B cell (primary cell): ENCODE results near the gene CSF1. TPM values are rescaled to one million over a fixed set of nuclear protein-coding genes. Genes with fewer than 3 reads are reported as not detected.

ENCODE experiments used
- ATAC-seq: fragments of 200-7000 bp; cut with Tn5 transposase; one replicate; pipeline ENCODE4 v1.10.0; 2021; ENCODE audit warnings: low read depth, mild to moderate bottlenecking, moderate number of reproducible peaks, moderate library complexity
- CTCF ChIA-PET: fragments of 350-600 bp; sonication (Branson Sonifier 250); formaldehyde crosslinking; loops from one replicate; lab custom pipeline; 2021; ENCODE audit warnings: antibody characterized with exemption, inconsistent platforms; lab: Charles Lee
- POLR2A ChIA-PET: fragments of 350-600 bp; sonication (Branson Sonifier 250); formaldehyde crosslinking; loops from one replicate; lab custom pipeline; 2021; ENCODE audit warnings: antibody characterized with exemption; lab: Charles Lee
- DNase-seq: peaks from one replicate; pipeline ENCODE4 v3.0.0; 2013
- H2AFZ ChIP-seq: 2 replicates; pipeline ENCODE4 v1.6.1; 2012; ENCODE audit warnings: mild to moderate bottlenecking, low read depth, low read length; ENCODE audit not compliant: insufficient read depth, poor library complexity, severe bottlenecking
- H3K27ac ChIP-seq, 2 donors: 1 replicate in 1 of 2; 2 replicates in 1 of 2; pipeline ENCODE4 v1.5.1; 2012 to 2013; ENCODE audit warnings: low read length in 2 of 2, mild to moderate bottlenecking in 2 of 2, moderate library complexity in 1 of 2
- H3K27me3 ChIP-seq, 4 experiments: fragments of 200-600 bp in 1 of 4; sonication (generic) in 1 of 4; replicated peaks in 1 of 4; 1 replicate in 2 of 4; 2 replicates in 2 of 4; pipeline versions ENCODE4 v1.6.1 to v1.7.0; 2013 to 2016; ENCODE audit warnings: low read length in 3 of 4, mild to moderate bottlenecking in 2 of 4, mixed read lengths in 1 of 4, moderate library complexity in 1 of 4; ENCODE audit not compliant: insufficient read depth in 4 of 4, control insufficient read depth in 3 of 4; ENCODE audit errors: control extremely low read depth in 1 of 4
- H3K36me3 ChIP-seq, 2 experiments: replicated peaks in 1 of 2; 1 replicate in 1 of 2; 2 replicates in 1 of 2; pipeline versions ENCODE4 v1.6.1 to v1.7.1; 2013; ENCODE audit warnings: low read length in 1 of 2; ENCODE audit not compliant: insufficient read depth in 2 of 2, control insufficient read depth in 1 of 2; ENCODE audit errors: control extremely low read depth in 1 of 2, extremely low read depth in 1 of 2
- H3K4me1 ChIP-seq, 2 donors: fragments of 200-600 bp in 1 of 2; sonication (generic) in 1 of 2; 1 replicate in 1 of 2; 2 replicates in 1 of 2; pipeline versions ENCODE4 v1.5.1 to v1.6.1; 2013 to 2017; ENCODE audit warnings: low read length in 2 of 2; ENCODE audit not compliant: control insufficient read depth in 2 of 2, insufficient read depth in 2 of 2
- H3K4me2 ChIP-seq: replicated peaks from 2 replicates; pipeline ENCODE3; 2012; ENCODE audit warnings: mild to moderate bottlenecking, low read depth, low read length; ENCODE audit not compliant: poor library complexity, severe bottlenecking
- H3K4me3 ChIP-seq, 5 experiments: fragments of 200-600 bp in 1 of 5; sonication (generic) in 1 of 5; 1 replicate in 3 of 5; 2 replicates in 2 of 5; pipeline versions ENCODE4 v1.5.1 to v1.7.0; 2011 to 2016; ENCODE audit warnings: low read length in 4 of 5, mild to moderate bottlenecking in 4 of 5, low read depth in 2 of 5, control low read depth in 1 of 5, moderate library complexity in 1 of 5; ENCODE audit not compliant: insufficient read depth in 1 of 5; ENCODE audit errors: control extremely low read depth in 1 of 5, extremely low read depth in 1 of 5
- H3K79me2 ChIP-seq: fragments of 200-600 bp; sonication (generic); one replicate; pipeline ENCODE4 v1.6.0; 2016; ENCODE audit warnings: low read length; ENCODE audit not compliant: control insufficient read depth, insufficient read depth
- H3K9ac ChIP-seq: fragments of 200-600 bp; sonication (generic); 2 replicates; pipeline ENCODE4 v1.6.1; 2017; ENCODE audit warnings: mild to moderate bottlenecking, low read length, moderate library complexity
- H3K9me3 ChIP-seq, 3 donors: one replicate each; pipeline versions ENCODE4 v1.6.1 to v1.7.1; 2013; ENCODE audit warnings: low read length in 2 of 3; ENCODE audit not compliant: control insufficient read depth in 2 of 3, insufficient read depth in 1 of 3; ENCODE audit errors: control extremely low read depth in 1 of 3
- H4K20me1 ChIP-seq: 2 replicates; pipeline ENCODE4 v1.6.0; 2012; ENCODE audit warnings: mild to moderate bottlenecking, low read length; ENCODE audit not compliant: insufficient read depth, control insufficient read depth, poor library complexity, severe bottlenecking
- H3K27ac Mint-ChIP-seq: one replicate; pipeline ENCODE4 v1.8.0; 2021; ENCODE audit warnings: mixed read lengths
- H3K27me3 Mint-ChIP-seq: one replicate; pipeline ENCODE4 v1.8.0; 2021; ENCODE audit warnings: mixed read lengths
- H3K4me1 Mint-ChIP-seq: one replicate; pipeline ENCODE4 v1.8.0; 2021; ENCODE audit warnings: mixed read lengths
- H3K4me3 Mint-ChIP-seq: one replicate; pipeline ENCODE4 v1.8.0; 2021; ENCODE audit warnings: mixed read lengths
- H3K9me3 Mint-ChIP-seq: one replicate; pipeline ENCODE4 v1.8.0; 2022; ENCODE audit warnings: mixed read lengths; ENCODE audit not compliant: insufficient read depth
- EZH2 ChIP-seq: IDR thresholded peaks from 2 replicates; pipeline ENCODE4 v1.6.1; 2012; ENCODE audit warnings: borderline replicate concordance, low read depth, mild to moderate bottlenecking, moderate library complexity, low read length; ENCODE audit not compliant: insufficient read depth, poor library complexity, severe bottlenecking
- WGBS: methylation state at CpG from one replicate; pipeline ENCODE4 v1.1.5; 2013; ENCODE audit warnings: missing lambda C conversion rate; ENCODE audit not compliant: insufficient coverage; 5-methylcytosine and 5-hydroxymethylcytosine counted together
- intact Hi-C: fragments of 100-400 bp; cut with micrococcal nuclease; formaldehyde crosslinking; loops from one replicate; pipeline ENCODE4 v1.10.0; 2022
- polyA plus RNA-seq: library from polyadenylated mRNA; depleted of rRNA; stranded (reverse); fragments of >200 nt; gene quantifications from 2 replicates; pipeline ENCODE4 v1.2.3, GENCODE V29; 2012
- total RNA-seq, 2 donors: library from RNA; stranded (reverse); fragments of 120-200 nt in 1 of 2; gene quantifications; 1 replicate in 1 of 2; 2 replicates in 1 of 2; pipeline versions ENCODE4 v1.2.3 to v1.2.4, GENCODE V29; 2013 to 2022
- TF ChIP-seq, protein P1 (sequence below): fragments of 200-600 bp; IDR thresholded peaks from one replicate; pipeline ENCODE4 v1.8.0; 2022; ENCODE audit warnings: antibody characterized with exemption, mild to moderate bottlenecking

Gene CSF1
- total and polyA plus RNA-seq, 2 donors (not counting 1 experiment from before 2014, with no cell fraction given) = 0.55 to 4.2 TPM

- no peak for TF ChIP-seq EZH2
- TF ChIP-seq, protein P1, sequence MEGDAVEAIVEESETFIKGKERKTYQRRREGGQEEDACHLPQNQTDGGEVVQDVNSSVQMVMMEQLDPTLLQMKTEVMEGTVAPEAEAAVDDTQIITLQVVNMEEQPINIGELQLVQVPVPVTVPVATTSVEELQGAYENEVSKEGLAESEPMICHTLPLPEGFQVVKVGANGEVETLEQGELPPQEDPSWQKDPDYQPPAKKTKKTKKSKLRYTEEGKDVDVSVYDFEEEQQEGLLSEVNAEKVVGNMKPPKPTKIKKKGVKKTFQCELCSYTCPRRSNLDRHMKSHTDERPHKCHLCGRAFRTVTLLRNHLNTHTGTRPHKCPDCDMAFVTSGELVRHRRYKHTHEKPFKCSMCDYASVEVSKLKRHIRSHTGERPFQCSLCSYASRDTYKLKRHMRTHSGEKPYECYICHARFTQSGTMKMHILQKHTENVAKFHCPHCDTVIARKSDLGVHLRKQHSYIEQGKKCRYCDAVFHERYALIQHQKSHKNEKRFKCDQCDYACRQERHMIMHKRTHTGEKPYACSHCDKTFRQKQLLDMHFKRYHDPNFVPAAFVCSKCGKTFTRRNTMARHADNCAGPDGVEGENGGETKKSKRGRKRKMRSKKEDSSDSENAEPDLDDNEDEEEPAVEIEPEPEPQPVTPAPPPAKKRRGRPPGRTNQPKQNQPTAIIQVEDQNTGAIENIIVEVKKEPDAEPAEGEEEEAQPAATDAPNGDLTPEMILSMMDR = no peak
- Histone ChIP-seq H3K9ac (no peak overlapping the region), H3K4me1 (peaks cover 17 to 19% of the 10 kb centered on the region in 2 donors), H4K20me1 (no peaks in the 10 kb centered on the region), H3K4me2 (no peak overlapping the region), H3K9me3 (peaks cover 0 to 6% (median 0%) of the 10 kb centered on the region in 3 donors), H3K27me3 (peaks cover 0 to 36% (median 2%) of the 10 kb centered on the region in 4 experiments), H3K27ac (no peak overlapping the region), H2AFZ (no peak overlapping the region), H3K36me3 (no peaks in the 10 kb centered on the region), H3K79me2 (no peaks in the 10 kb centered on the region), H3K4me3 (no peak overlapping the region)
- no peak for DNase-seq
- no peak overlapping the region for H3K27ac Mint-ChIP-seq
- intact Hi-C loops = no loop called here
- peaks cover 11% of the 10 kb centered on the region for H3K4me1 Mint-ChIP-seq
- ChIA-PET POLR2A (no interaction called here), CTCF (no interaction called here)
- no peak overlapping the region for H3K4me3 Mint-ChIP-seq
- WGBS = 68% methylated on average over 8 of the region's 8 CpGs
- H3K27me3 Mint-ChIP-seq = peaks cover 10% of the 10 kb centered on the region
- no peaks in the 10 kb centered on the region for H3K9me3 Mint-ChIP-seq
- ATAC-seq = peak; percentile 33
Observed at GRCh38 chr1:109894823-109895719, 15.6 kb upstream of the CSF1 start.
